ENCODE measurements around the gene SMYD3.

GRCh38 chr1:246479061-246479460 is 28.0 kb downstream of the SMYD3 start:
- TF ChIP-seq, protein P1, sequence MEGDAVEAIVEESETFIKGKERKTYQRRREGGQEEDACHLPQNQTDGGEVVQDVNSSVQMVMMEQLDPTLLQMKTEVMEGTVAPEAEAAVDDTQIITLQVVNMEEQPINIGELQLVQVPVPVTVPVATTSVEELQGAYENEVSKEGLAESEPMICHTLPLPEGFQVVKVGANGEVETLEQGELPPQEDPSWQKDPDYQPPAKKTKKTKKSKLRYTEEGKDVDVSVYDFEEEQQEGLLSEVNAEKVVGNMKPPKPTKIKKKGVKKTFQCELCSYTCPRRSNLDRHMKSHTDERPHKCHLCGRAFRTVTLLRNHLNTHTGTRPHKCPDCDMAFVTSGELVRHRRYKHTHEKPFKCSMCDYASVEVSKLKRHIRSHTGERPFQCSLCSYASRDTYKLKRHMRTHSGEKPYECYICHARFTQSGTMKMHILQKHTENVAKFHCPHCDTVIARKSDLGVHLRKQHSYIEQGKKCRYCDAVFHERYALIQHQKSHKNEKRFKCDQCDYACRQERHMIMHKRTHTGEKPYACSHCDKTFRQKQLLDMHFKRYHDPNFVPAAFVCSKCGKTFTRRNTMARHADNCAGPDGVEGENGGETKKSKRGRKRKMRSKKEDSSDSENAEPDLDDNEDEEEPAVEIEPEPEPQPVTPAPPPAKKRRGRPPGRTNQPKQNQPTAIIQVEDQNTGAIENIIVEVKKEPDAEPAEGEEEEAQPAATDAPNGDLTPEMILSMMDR (IDR thresholded peaks at IDR 0.05; ENCODE audit: insufficient read depth, low read length, poor library complexity, severe bottlenecking) = no peak
- TF ChIP-seq EZH2phosphoT487 (conservative IDR thresholded peaks at IDR 0.05; ENCODE audit: low read length) = no peak
